Measurements from ENCODE around the gene PRCC. TPM values are rescaled to one million over a fixed set of nuclear protein-coding genes. Genes with fewer than 3 reads are reported as not detected.

The PRCC gene
- total RNA-seq, 1 donor from 2014 or later = 60.9 TPM

DNA sequence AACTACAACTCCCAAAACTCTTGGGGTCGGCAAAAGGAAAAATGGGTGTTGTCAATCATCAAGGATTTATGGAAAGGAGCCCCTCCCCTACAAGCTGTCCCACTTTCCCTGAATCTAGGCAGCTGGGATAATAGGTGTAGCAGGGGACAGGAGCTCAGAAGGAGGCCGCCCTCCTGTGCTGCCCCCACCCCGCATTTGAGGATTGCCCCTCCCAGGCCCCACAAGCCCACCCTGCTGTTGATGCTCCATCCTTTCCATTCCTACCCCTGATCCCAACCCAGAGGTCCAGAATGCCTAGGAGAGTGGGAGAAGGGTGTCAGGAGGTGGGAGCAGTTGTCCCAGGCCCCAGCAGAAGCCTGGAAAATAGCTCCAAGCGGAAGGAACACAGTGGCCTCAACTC, 24.5 kb upstream of the PRCC start:
- peaks cover 16% of the 10 kb centered on the region for H3K36me3 Mint-ChIP-seq (ENCODE audit: low read depth)
- DNase-seq (ENCODE audit: low spot score) = no peak
- H3K9me3 Mint-ChIP-seq (ENCODE audit: low read depth) = no peaks in the 10 kb centered on the region
- TF ChIP-seq, protein P1, sequence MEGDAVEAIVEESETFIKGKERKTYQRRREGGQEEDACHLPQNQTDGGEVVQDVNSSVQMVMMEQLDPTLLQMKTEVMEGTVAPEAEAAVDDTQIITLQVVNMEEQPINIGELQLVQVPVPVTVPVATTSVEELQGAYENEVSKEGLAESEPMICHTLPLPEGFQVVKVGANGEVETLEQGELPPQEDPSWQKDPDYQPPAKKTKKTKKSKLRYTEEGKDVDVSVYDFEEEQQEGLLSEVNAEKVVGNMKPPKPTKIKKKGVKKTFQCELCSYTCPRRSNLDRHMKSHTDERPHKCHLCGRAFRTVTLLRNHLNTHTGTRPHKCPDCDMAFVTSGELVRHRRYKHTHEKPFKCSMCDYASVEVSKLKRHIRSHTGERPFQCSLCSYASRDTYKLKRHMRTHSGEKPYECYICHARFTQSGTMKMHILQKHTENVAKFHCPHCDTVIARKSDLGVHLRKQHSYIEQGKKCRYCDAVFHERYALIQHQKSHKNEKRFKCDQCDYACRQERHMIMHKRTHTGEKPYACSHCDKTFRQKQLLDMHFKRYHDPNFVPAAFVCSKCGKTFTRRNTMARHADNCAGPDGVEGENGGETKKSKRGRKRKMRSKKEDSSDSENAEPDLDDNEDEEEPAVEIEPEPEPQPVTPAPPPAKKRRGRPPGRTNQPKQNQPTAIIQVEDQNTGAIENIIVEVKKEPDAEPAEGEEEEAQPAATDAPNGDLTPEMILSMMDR (IDR thresholded peaks at IDR 0.05) = no peak
- no peak overlapping the region for H3K4me3 Mint-ChIP-seq (ENCODE audit: unreplicated experiment)
- H3K27ac Mint-ChIP-seq (ENCODE audit: unreplicated experiment) = no peak overlapping the region
- peaks cover 49% of the 10 kb centered on the region for H3K4me1 Mint-ChIP-seq (ENCODE audit: low read depth)
- H3K27me3 Mint-ChIP-seq (ENCODE audit: low read depth) = no peaks in the 10 kb centered on the region

GRCh38 chr1:156743367-156744302, 23.7 kb upstream of the PRCC start:
- Mint-ChIP-seq H3K27me3 (ENCODE audit: low read depth) (no peaks in the 10 kb centered on the region), H3K9me3 (ENCODE audit: low read depth) (no peaks in the 10 kb centered on the region), H3K27ac (ENCODE audit: unreplicated experiment) (no peak overlapping the region), H3K36me3 (ENCODE audit: low read depth) (peaks cover 16% of the 10 kb centered on the region), H3K4me1 (ENCODE audit: low read depth) (peaks cover 57% of the 10 kb centered on the region), H3K4me3 (ENCODE audit: unreplicated experiment) (no peak overlapping the region)
- TF ChIP-seq, protein P1 (IDR thresholded peaks at IDR 0.05) = no peak
- DNase-seq (ENCODE audit: low spot score) = no peak

GRCh38 chr1:156744344-156744743, 23.0 kb upstream of the PRCC start:
- H3K4me1 Mint-ChIP-seq (ENCODE audit: low read depth) = peaks cover 64% of the 10 kb centered on the region
- no peaks in the 10 kb centered on the region for H3K27me3 Mint-ChIP-seq (ENCODE audit: low read depth)
- TF ChIP-seq, protein P1 (IDR thresholded peaks at IDR 0.05) = no peak
- peak; percentile 65 for DNase-seq (ENCODE audit: low spot score)
- H3K4me3 Mint-ChIP-seq (ENCODE audit: unreplicated experiment) = no peak overlapping the region
- peak overlapping the region; percentile 63 for H3K27ac Mint-ChIP-seq (ENCODE audit: unreplicated experiment)
- H3K9me3 Mint-ChIP-seq (ENCODE audit: low read depth) = no peaks in the 10 kb centered on the region
- H3K36me3 Mint-ChIP-seq (ENCODE audit: low read depth) = peaks cover 16% of the 10 kb centered on the region

DNA sequence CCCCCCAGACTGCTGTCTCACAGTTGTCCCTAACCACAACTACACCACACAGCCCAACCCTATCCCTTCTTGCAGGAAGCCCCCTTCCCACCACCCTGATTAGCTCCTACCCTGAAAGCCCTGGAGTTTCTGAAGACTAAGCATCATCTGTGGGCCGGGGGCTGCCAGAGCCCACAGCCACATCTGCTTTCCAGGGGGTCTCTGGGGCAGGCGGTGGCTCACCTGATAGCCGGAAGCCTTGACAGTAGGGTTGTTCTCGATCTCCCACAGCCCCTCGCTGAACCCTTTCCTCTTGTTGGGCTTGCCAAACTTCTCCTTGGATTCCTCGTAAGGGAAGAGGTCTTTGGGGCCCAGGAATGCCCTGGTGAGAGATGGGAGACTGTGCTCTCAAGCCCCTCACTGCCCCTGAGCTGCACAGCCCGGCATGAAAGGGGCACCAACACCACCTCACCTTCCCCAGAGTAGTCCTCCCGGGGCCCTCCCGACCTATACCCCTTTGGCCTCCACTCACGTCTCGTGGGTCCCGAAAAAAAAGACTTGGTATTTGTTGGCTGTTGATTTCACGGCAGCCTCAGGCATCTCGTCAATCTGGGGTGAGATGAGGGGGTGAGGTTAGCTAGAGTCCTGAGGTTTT, 22.4 kb upstream of the PRCC start:
- H3K27me3 Mint-ChIP-seq (ENCODE audit: low read depth) = no peaks in the 10 kb centered on the region
- H3K9me3 Mint-ChIP-seq (ENCODE audit: low read depth) = no peaks in the 10 kb centered on the region
- no peak overlapping the region for H3K4me3 Mint-ChIP-seq (ENCODE audit: unreplicated experiment)
- H3K36me3 Mint-ChIP-seq (ENCODE audit: low read depth) = peaks cover 16% of the 10 kb centered on the region
- peak overlapping the region; percentile 99 for H3K27ac Mint-ChIP-seq (ENCODE audit: unreplicated experiment)
- H3K4me1 Mint-ChIP-seq (ENCODE audit: low read depth) = peaks cover 70% of the 10 kb centered on the region
- TF ChIP-seq, protein P1 (IDR thresholded peaks at IDR 0.05) = no peak
- DNase-seq (ENCODE audit: low spot score) = peak; percentile 63

- Mint-ChIP-seq H3K36me3 (ENCODE audit: low read depth) (peaks cover 16% of the 10 kb centered on the region), H3K4me3 (ENCODE audit: unreplicated experiment) (peak overlapping the region; percentile 77)
- DNase-seq (ENCODE audit: low spot score) = peak; percentile 22
Measured at GRCh38 chr1:156745881-156746280, 21.5 kb upstream of the PRCC start.

More at GRCh38 chr1:156745881-156746280, 21.5 kb upstream of the PRCC start:
- TF ChIP-seq, protein P1 (IDR thresholded peaks at IDR 0.05) = no peak
- Mint-ChIP-seq H3K4me1 (ENCODE audit: low read depth) (peaks cover 68% of the 10 kb centered on the region), H3K9me3 (ENCODE audit: low read depth) (no peaks in the 10 kb centered on the region), H3K27me3 (ENCODE audit: low read depth) (no peaks in the 10 kb centered on the region), H3K27ac (ENCODE audit: unreplicated experiment) (peak overlapping the region; percentile 99)
